ENCODE measurements around the gene ATXN2L.

The ATXN2L gene

DNA sequence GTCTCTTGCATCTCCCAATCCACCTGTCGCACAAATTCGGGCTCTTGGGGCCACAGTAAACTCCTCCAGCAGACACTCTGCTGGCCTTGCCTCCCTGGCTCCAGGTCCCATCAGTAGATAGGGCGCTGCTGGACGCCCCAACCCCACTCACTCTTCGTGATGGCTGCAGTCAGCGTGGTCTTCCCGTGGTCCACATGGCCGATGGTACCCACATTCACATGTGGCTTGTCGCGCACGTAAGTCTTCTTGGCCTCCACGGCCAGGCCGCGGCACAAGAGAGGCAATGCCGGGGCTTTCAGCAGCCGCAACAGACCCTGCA is 22.9 kb downstream of the ATXN2L start:
- Histone ChIP-seq H3K4me3 (ENCODE audit: insufficient read depth in 1 of 2, low read depth in 1 of 2, low read length in 2 of 2) (peak overlapping the region; percentile 98 to 100), H4K91ac (ENCODE audit: low read length) (peak overlapping the region; percentile 30), H2BK5ac (ENCODE audit: low read depth, low read length, poor library complexity, severe bottlenecking) (no peak overlapping the region), H2AFZ (ENCODE audit: low read depth, low read length) (peak overlapping the region; percentile 96), H2BK15ac (ENCODE audit: low read depth, poor library complexity, severe bottlenecking) (no peak overlapping the region), H3K14ac (ENCODE audit: low read length in 2 of 2) (peak overlapping the region in 1 of 2 experiments; percentile 96), H3K27ac (ENCODE audit: low read length, poor library complexity, severe bottlenecking) (no peak overlapping the region), H3K79me1 (replicated peaks; ENCODE audit: low read length, poor library complexity, severe bottlenecking) (peaks cover 31% of the 10 kb centered on the region), H3K36me3 (ENCODE audit: control insufficient read depth in 1 of 2, insufficient read depth in 2 of 2, low read depth in 1 of 2, low read length in 2 of 2) (peaks cover 34 to 39% of the 10 kb centered on the region in 2 experiments), H2AK5ac (ENCODE audit: low read length, severe bottlenecking) (no peak overlapping the region), H3K4me2 (ENCODE audit: low read length, poor library complexity, severe bottlenecking) (peak overlapping the region; percentile 92), H3K23ac (ENCODE audit: low read length in 2 of 2) (peak overlapping the region in 1 of 2 experiments; percentile 5), H3K18ac (ENCODE audit: low read depth in 1 of 2, low read length in 2 of 2) (peak overlapping the region; percentile 71 to 87), H3K9me3 (ENCODE audit: control insufficient read depth, low read length) (no peaks in the 10 kb centered on the region), H3K4ac (ENCODE audit: low read depth in 1 of 2, low read length in 2 of 2) (peak overlapping the region; percentile 78 to 83), H3K4me1 (ENCODE audit: control insufficient read depth, insufficient read depth, low read depth, low read length) (peaks cover 15% of the 10 kb centered on the region), H3K9ac (ENCODE audit: low read length) (peak overlapping the region; percentile 98), H3K27me3 (ENCODE audit: control insufficient read depth in 1 of 2, insufficient read depth in 1 of 2, low read length in 2 of 2) (no peaks in the 10 kb centered on the region), H2BK120ac (ENCODE audit: low read depth, low read length) (no peak overlapping the region), H2BK12ac (ENCODE audit: low read length in 2 of 2) (no peak overlapping the region), H4K8ac (ENCODE audit: low read length) (peak overlapping the region; percentile 91)
- WGBS = 2% methylated on average over 16 of the region's 16 CpGs
- DNase-seq = no peak

- Histone ChIP-seq H3K4me1 (ENCODE audit: control insufficient read depth, insufficient read depth, low read depth, low read length) (peaks cover 15% of the 10 kb centered on the region), H3K27ac (ENCODE audit: low read length, poor library complexity, severe bottlenecking) (peak within 1 kb of the TSS; percentile 44), H3K4ac (ENCODE audit: low read depth in 1 of 2, low read length in 2 of 2) (peak within 1 kb of the TSS; percentile 83 to 85), H2BK120ac (ENCODE audit: low read depth, low read length) (peak within 1 kb of the TSS; percentile 54), H4K8ac (ENCODE audit: low read length) (peak within 1 kb of the TSS; percentile 97), H3K36me3 (ENCODE audit: control insufficient read depth in 1 of 2, insufficient read depth in 2 of 2, low read depth in 1 of 2, low read length in 2 of 2) (peaks cover 34 to 36% of the 10 kb centered on the region in 2 experiments), H3K4me3 (ENCODE audit: insufficient read depth in 1 of 2, low read depth in 1 of 2, low read length in 2 of 2) (peak within 1 kb of the TSS; percentile 98 to 100), H4K91ac (ENCODE audit: low read length) (peak within 1 kb of the TSS; percentile 78), H2BK12ac (ENCODE audit: low read length in 2 of 2) (no peak within 1 kb of the TSS), H3K18ac (ENCODE audit: low read depth in 1 of 2, low read length in 2 of 2) (peak within 1 kb of the TSS; percentile 71 to 87), H3K23ac (ENCODE audit: low read length in 2 of 2) (peak within 1 kb of the TSS in 1 of 2 experiments; percentile 5), H3K4me2 (ENCODE audit: low read length, poor library complexity, severe bottlenecking) (peak within 1 kb of the TSS; percentile 94), H2BK15ac (ENCODE audit: low read depth, poor library complexity, severe bottlenecking) (peak within 1 kb of the TSS; percentile 36), H3K27me3 (ENCODE audit: control insufficient read depth in 1 of 2, insufficient read depth in 1 of 2, low read length in 2 of 2) (no peaks in the 10 kb centered on the region), H2AFZ (ENCODE audit: low read depth, low read length) (peak within 1 kb of the TSS; percentile 96), H3K9ac (ENCODE audit: low read length) (peak within 1 kb of the TSS; percentile 98), H2BK5ac (ENCODE audit: low read depth, low read length, poor library complexity, severe bottlenecking) (no peak within 1 kb of the TSS), H3K79me1 (replicated peaks; ENCODE audit: low read length, poor library complexity, severe bottlenecking) (peaks cover 34% of the 10 kb centered on the region), H2AK5ac (ENCODE audit: low read length, severe bottlenecking) (peak within 1 kb of the TSS; percentile 70), H3K9me3 (ENCODE audit: control insufficient read depth, low read length) (no peaks in the 10 kb centered on the region), H3K14ac (ENCODE audit: low read length in 2 of 2) (peak within 1 kb of the TSS in 1 of 2 experiments; percentile 96)
- 2% methylated on average over 73 of the region's 73 CpGs for WGBS
- peak; percentile 99 for DNase-seq
These were observed 23.5 kb downstream of the ATXN2L start, which contains the start of gene TUFM for GRCh38 chr16:28846080-28846932. Gene TUFM, minus strand, starts transcription at chr16:28846348. Its CDS starts 79 bp downstream, at chr16:28846269.

DNA sequence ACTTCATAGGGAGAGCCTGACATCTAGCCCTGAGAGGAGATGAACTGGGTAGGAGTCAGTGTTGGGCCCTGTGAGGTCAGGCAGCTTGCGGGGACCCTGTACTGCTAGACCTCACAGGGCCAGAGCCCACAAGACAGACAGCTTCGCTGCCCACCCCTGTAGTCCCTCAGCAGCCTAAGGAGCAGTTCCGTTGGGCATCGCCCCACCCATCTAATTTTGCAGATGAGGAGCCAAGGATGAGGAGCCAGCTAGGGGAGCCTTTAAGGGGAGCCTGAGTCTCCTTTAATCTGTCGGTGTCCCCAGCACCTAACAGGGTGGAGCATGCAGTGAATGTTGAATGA is 24.1 kb downstream of the ATXN2L start:
- Histone ChIP-seq H2BK12ac (ENCODE audit: low read length in 2 of 2) (no peak overlapping the region), H3K36me3 (ENCODE audit: control insufficient read depth in 1 of 2, insufficient read depth in 2 of 2, low read depth in 1 of 2, low read length in 2 of 2) (peaks cover 33% of the 10 kb centered on the region in 2 experiments), H3K4me3 (ENCODE audit: insufficient read depth in 1 of 2, low read depth in 1 of 2, low read length in 2 of 2) (peak overlapping the region; percentile 78 to 100), H2BK5ac (ENCODE audit: low read depth, low read length, poor library complexity, severe bottlenecking) (no peak overlapping the region), H3K27me3 (ENCODE audit: control insufficient read depth in 1 of 2, insufficient read depth in 1 of 2, low read length in 2 of 2) (no peaks in the 10 kb centered on the region), H3K9me3 (ENCODE audit: control insufficient read depth, low read length) (no peaks in the 10 kb centered on the region), H3K18ac (ENCODE audit: low read depth in 1 of 2, low read length in 2 of 2) (peak overlapping the region; percentile 34 to 54), H3K9ac (ENCODE audit: low read length) (peak overlapping the region; percentile 98), H3K14ac (ENCODE audit: low read length in 2 of 2) (peak overlapping the region in 1 of 2 experiments; percentile 38), H4K8ac (ENCODE audit: low read length) (peak overlapping the region; percentile 97), H2AK5ac (ENCODE audit: low read length, severe bottlenecking) (peak overlapping the region; percentile 70), H3K4me1 (ENCODE audit: control insufficient read depth, insufficient read depth, low read depth, low read length) (peaks cover 15% of the 10 kb centered on the region), H2AFZ (ENCODE audit: low read depth, low read length) (peak overlapping the region; percentile 72), H3K4ac (ENCODE audit: low read depth in 1 of 2, low read length in 2 of 2) (peak overlapping the region; percentile 54 to 85), H4K91ac (ENCODE audit: low read length) (peak overlapping the region; percentile 78), H3K23ac (ENCODE audit: low read length in 2 of 2) (no peak overlapping the region), H2BK15ac (ENCODE audit: low read depth, poor library complexity, severe bottlenecking) (peak overlapping the region; percentile 36), H3K79me1 (replicated peaks; ENCODE audit: low read length, poor library complexity, severe bottlenecking) (peaks cover 34% of the 10 kb centered on the region), H3K4me2 (ENCODE audit: low read length, poor library complexity, severe bottlenecking) (peak overlapping the region; percentile 94), H2BK120ac (ENCODE audit: low read depth, low read length) (peak overlapping the region; percentile 54), H3K27ac (ENCODE audit: low read length, poor library complexity, severe bottlenecking) (no peak overlapping the region)
- no peak for DNase-seq
- WGBS = 56% methylated on average over 4 of the region's 5 CpGs

GRCh38 chr16:28858421-28858820 is 35.6 kb downstream of the ATXN2L start:
- Histone ChIP-seq H3K79me1 (replicated peaks; ENCODE audit: low read length, poor library complexity, severe bottlenecking) (peaks cover 15% of the 10 kb centered on the region), H2BK15ac (ENCODE audit: low read depth, poor library complexity, severe bottlenecking) (no peak overlapping the region), H3K18ac (ENCODE audit: low read depth in 1 of 2, low read length in 2 of 2) (no peak overlapping the region), H2AFZ (ENCODE audit: low read depth, low read length) (no peak overlapping the region), H3K4me2 (ENCODE audit: low read length, poor library complexity, severe bottlenecking) (no peak overlapping the region), H3K4ac (ENCODE audit: low read depth in 1 of 2, low read length in 2 of 2) (no peak overlapping the region), H4K8ac (ENCODE audit: low read length) (no peak overlapping the region), H2BK12ac (ENCODE audit: low read length in 2 of 2) (no peak overlapping the region), H3K9ac (ENCODE audit: low read length) (no peak overlapping the region), H3K14ac (ENCODE audit: low read length in 2 of 2) (no peak overlapping the region), H3K4me1 (ENCODE audit: control insufficient read depth, insufficient read depth, low read depth, low read length) (peaks cover 9% of the 10 kb centered on the region), H3K27me3 (ENCODE audit: control insufficient read depth in 1 of 2, insufficient read depth in 1 of 2, low read length in 2 of 2) (no peaks in the 10 kb centered on the region), H3K9me3 (ENCODE audit: control insufficient read depth, low read length) (no peaks in the 10 kb centered on the region), H4K91ac (ENCODE audit: low read length) (no peak overlapping the region), H3K23ac (ENCODE audit: low read length in 2 of 2) (no peak overlapping the region), H3K4me3 (ENCODE audit: insufficient read depth in 1 of 2, low read depth in 1 of 2, low read length in 2 of 2) (no peak overlapping the region), H3K27ac (ENCODE audit: low read length, poor library complexity, severe bottlenecking) (no peak overlapping the region), H2BK5ac (ENCODE audit: low read depth, low read length, poor library complexity, severe bottlenecking) (no peak overlapping the region), H2AK5ac (ENCODE audit: low read length, severe bottlenecking) (no peak overlapping the region), H2BK120ac (ENCODE audit: low read depth, low read length) (no peak overlapping the region), H3K36me3 (ENCODE audit: control insufficient read depth in 1 of 2, insufficient read depth in 2 of 2, low read depth in 1 of 2, low read length in 2 of 2) (peaks cover 5 to 7% of the 10 kb centered on the region in 2 experiments)
- WGBS = 95% methylated on average over 8 of the region's 8 CpGs
- DNase-seq = no peak

Data from mesenchymal stem cell (in vitro differentiated cells and primary cell).